Skeletal muscle satellite cell (primary cell): Measurements from ENCODE around the gene MMEL1.
A peak's percentile ranks its signal among the peaks of the same experiment; 100 is the strongest.

Experiments
- H3K27me3 ChIP-seq: 2 replicates; pipeline ENCODE4 v1.7.0; 2013; ENCODE audit warnings: low read length; ENCODE audit not compliant: control insufficient read depth, insufficient read depth
- H3K36me3 ChIP-seq: 2 replicates; pipeline ENCODE4 v1.7.0; 2013; ENCODE audit warnings: mild to moderate bottlenecking, control low read depth, low read length; ENCODE audit not compliant: insufficient read depth
- H3K4me1 ChIP-seq: 2 replicates; pipeline ENCODE4 v1.7.0; 2013; ENCODE audit warnings: low read length; ENCODE audit not compliant: control insufficient read depth, insufficient read depth
- H3K4me2 ChIP-seq: 2 replicates; pipeline ENCODE4 v1.7.0; 2013; ENCODE audit warnings: mild to moderate bottlenecking, low read length
- H3K4me3 ChIP-seq: 2 replicates; pipeline ENCODE4 v1.7.0; 2013; ENCODE audit warnings: low read length
- H3K9ac ChIP-seq: 2 replicates; pipeline ENCODE4 v1.7.0; 2013; ENCODE audit warnings: mild to moderate bottlenecking, low read depth, low read length, moderate library complexity
- H3K9me3 ChIP-seq: replicated peaks from 2 replicates; pipeline ENCODE4 v1.7.0; 2013; ENCODE audit warnings: mild to moderate bottlenecking, control low read depth, low read length

The MMEL1 gene

GRCh38 chr1:2590233-2591141, 42.3 kb downstream of the MMEL1 start:
- peaks cover 14% of the 10 kb centered on the region for H3K4me1 ChIP-seq
- H3K4me2 ChIP-seq: no peak overlapping the region
- H3K9ac ChIP-seq: no peak overlapping the region
- H3K27me3 ChIP-seq: no peaks in the 10 kb centered on the region
- no peaks in the 10 kb centered on the region for H3K9me3 ChIP-seq
- H3K4me3 ChIP-seq: no peak overlapping the region
- H3K36me3 ChIP-seq: peaks cover 12% of the 10 kb centered on the region

GRCh38 chr1:2589431-2590232, 43.2 kb downstream of the MMEL1 start:
- Histone ChIP-seq H3K4me3 (no peak overlapping the region), H3K9me3 (no peaks in the 10 kb centered on the region), H3K36me3 (peaks cover 12% of the 10 kb centered on the region), H3K4me1 (peaks cover 19% of the 10 kb centered on the region), H3K9ac (no peak overlapping the region), H3K27me3 (no peaks in the 10 kb centered on the region), H3K4me2 (no peak overlapping the region)

GRCh38 chr1:2588661-2589430, 44.0 kb downstream of the MMEL1 start:
- H3K4me3 ChIP-seq: no peak overlapping the region
- H3K4me1 ChIP-seq: peaks cover 14% of the 10 kb centered on the region

GRCh38 chr1:2587860-2588571, 44.8 kb downstream of the MMEL1 start:
- peaks cover 12% of the 10 kb centered on the region for H3K36me3 ChIP-seq
- peak overlapping the region; percentile 73 for H3K9ac ChIP-seq
- H3K4me1 ChIP-seq: peaks cover 12% of the 10 kb centered on the region
- no peaks in the 10 kb centered on the region for H3K9me3 ChIP-seq
- H3K27me3 ChIP-seq: no peaks in the 10 kb centered on the region
- peak overlapping the region; percentile 98 for H3K4me3 ChIP-seq
- H3K4me2 ChIP-seq: peak overlapping the region; percentile 91

More at GRCh38 chr1:2588661-2589430, 44.0 kb downstream of the MMEL1 start:
- Histone ChIP-seq H3K9ac (no peak overlapping the region), H3K4me2 (no peak overlapping the region), H3K9me3 (no peaks in the 10 kb centered on the region), H3K27me3 (no peaks in the 10 kb centered on the region), H3K36me3 (peaks cover 12% of the 10 kb centered on the region)

- peak overlapping the region; percentile 98 for H3K4me3 ChIP-seq
- peaks cover 16% of the 10 kb centered on the region for H3K4me1 ChIP-seq
- H3K4me2 ChIP-seq: peak overlapping the region; percentile 91
- peak overlapping the region; percentile 73 for H3K9ac ChIP-seq
- H3K9me3 ChIP-seq: no peaks in the 10 kb centered on the region
- peaks cover 12% of the 10 kb centered on the region for H3K36me3 ChIP-seq
- peaks cover 1% of the 10 kb centered on the region for H3K27me3 ChIP-seq
These were observed 45.6 kb downstream of the MMEL1 start for GRCh38 chr1:2587071-2587859.

DNA sequence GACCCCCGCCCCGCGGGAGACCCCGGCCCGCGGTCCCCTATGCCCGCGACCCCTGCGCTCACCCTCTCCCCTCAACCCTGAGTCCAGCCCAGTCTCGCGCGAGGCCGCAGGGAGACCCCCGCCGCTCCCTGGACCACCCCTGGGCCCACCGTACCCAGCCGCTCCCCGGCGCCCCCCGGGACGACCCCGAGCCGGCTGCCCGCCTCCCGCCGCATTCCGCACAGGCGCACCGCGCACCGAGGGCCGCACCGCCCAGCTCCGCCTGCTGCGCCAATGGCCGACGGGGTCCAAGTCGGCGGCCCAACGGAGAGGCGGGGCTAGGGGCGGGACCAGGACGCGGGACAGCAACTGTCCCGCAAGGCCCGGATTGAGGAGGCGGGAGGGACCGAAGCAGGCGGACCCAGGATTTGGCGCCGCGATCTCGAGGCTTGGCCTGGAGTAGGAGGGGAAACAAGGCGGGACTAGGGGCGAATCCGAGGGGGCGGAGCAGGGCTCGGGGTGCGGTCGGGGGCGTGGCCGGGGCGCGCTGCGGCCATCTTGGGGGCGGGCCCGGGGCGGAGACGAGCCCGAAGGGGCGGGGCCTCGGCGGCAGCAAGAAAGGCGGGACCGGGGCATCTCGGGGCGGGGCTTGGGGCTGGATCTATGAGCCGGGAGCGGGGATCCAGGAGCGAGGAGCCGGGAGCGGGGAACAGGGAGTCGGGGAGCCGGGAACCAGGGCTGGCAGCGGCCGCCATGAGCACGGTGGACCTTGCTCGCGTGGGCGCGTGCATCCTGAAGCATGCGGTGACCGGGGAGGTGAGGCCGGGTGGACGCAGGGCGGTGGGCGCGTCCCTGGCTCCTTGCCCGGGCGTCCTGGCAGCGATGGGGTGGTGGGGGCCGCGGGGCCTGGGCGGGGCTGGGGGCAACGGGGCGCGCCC, 46.4 kb downstream of the MMEL1 start, which contains the start of gene PRXL2B:
Gene PRXL2B (plus strand): TSS at position 624 of the 917 bp plus-strand sequence. CDS start 109 bp downstream, at position 733.
- no peaks in the 10 kb centered on the region for H3K9me3 ChIP-seq
- H3K4me3 ChIP-seq: peak within 1 kb of the TSS; percentile 98
- peak within 1 kb of the TSS; percentile 93 for H3K9ac ChIP-seq
- peaks cover 12% of the 10 kb centered on the region for H3K36me3 ChIP-seq
- peaks cover 16% of the 10 kb centered on the region for H3K4me1 ChIP-seq
- H3K27me3 ChIP-seq: peaks cover 6% of the 10 kb centered on the region
- H3K4me2 ChIP-seq: peak within 1 kb of the TSS; percentile 100

GRCh38 chr1:2585318-2586092, 47.3 kb downstream of the MMEL1 start:
- Histone ChIP-seq H3K4me3 (peak overlapping the region; percentile 98), H3K36me3 (peaks cover 12% of the 10 kb centered on the region), H3K9ac (peak overlapping the region; percentile 93), H3K27me3 (peaks cover 13% of the 10 kb centered on the region), H3K4me2 (peak overlapping the region; percentile 100), H3K9me3 (no peaks in the 10 kb centered on the region), H3K4me1 (peaks cover 16% of the 10 kb centered on the region)

DNA sequence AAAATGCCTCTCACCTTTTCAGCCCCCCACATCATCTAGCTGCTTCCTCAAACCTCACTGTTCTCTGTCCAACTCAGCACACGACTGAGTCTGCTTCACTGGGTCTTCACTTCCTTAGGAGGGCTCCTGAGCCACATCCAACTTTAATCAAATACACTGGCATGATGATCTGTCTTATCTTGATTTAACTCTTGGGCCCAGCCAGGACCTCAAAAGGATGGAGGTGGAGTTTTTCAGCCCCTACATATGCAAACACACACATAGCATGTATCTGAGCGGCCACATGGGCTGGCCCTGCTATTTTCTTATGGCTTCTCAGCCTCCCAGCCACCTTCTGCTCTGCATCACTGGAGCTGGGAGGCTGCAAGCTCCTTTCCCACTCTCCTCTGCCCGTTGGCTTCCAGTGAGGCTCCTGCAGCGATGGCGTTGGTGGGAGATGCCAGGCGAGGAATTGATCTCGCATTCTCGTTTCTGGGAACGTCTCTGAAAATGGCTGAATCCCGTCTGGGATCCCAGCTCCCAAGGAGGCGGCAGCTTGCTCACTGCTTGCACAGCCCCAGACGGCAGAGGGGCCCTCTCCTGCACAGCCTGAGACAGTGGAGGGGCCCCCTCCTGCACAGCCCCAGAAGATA, 48.0 kb downstream of the MMEL1 start:
- peaks cover 16% of the 10 kb centered on the region for H3K4me1 ChIP-seq

More for the DNA sequence above, 48.0 kb downstream of the MMEL1 start:
- no peaks in the 10 kb centered on the region for H3K9me3 ChIP-seq
- H3K4me3 ChIP-seq: peak overlapping the region; percentile 98
- H3K9ac ChIP-seq: peak overlapping the region; percentile 93
- peak overlapping the region; percentile 100 for H3K4me2 ChIP-seq
- peaks cover 9% of the 10 kb centered on the region for H3K36me3 ChIP-seq
- peaks cover 15% of the 10 kb centered on the region for H3K27me3 ChIP-seq
